Thyroid gland (tissue), 4 donors: ENCODE data around the gene SLC13A3.

Source experiments
- POLR2A ChIP-seq, 2 donors: fragments of 450-650 bp; IDR thresholded peaks; one replicate each; pipeline ENCODE4 v1.6.1; 2017; ENCODE audit warnings: antibody characterized with exemption in 2 of 2, mild to moderate bottlenecking in 2 of 2, moderate library complexity in 1 of 2
- TF ChIP-seq, protein P1 (sequence below), 6 experiments: fragments of 200-600 bp in 3 of 6; fragments of 450-650 bp in 3 of 6; sonication (generic) in 3 of 6; IDR thresholded peaks; one replicate each; pipeline ENCODE4 v1.5.1; 2016 to 2019; ENCODE audit warnings: antibody characterized with exemption in 6 of 6, mild to moderate bottlenecking in 2 of 6, inconsistent platforms in 1 of 6, moderate library complexity in 1 of 6

- TF ChIP-seq, protein P1, sequence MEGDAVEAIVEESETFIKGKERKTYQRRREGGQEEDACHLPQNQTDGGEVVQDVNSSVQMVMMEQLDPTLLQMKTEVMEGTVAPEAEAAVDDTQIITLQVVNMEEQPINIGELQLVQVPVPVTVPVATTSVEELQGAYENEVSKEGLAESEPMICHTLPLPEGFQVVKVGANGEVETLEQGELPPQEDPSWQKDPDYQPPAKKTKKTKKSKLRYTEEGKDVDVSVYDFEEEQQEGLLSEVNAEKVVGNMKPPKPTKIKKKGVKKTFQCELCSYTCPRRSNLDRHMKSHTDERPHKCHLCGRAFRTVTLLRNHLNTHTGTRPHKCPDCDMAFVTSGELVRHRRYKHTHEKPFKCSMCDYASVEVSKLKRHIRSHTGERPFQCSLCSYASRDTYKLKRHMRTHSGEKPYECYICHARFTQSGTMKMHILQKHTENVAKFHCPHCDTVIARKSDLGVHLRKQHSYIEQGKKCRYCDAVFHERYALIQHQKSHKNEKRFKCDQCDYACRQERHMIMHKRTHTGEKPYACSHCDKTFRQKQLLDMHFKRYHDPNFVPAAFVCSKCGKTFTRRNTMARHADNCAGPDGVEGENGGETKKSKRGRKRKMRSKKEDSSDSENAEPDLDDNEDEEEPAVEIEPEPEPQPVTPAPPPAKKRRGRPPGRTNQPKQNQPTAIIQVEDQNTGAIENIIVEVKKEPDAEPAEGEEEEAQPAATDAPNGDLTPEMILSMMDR (IDR thresholded peaks at IDR 0.05) = no peak
- TF ChIP-seq POLR2A (IDR thresholded peaks at IDR 0.05) = no peak
Observed at GRCh38 chr20:46576774-46577395, 74.4 kb downstream of the SLC13A3 start.
